Epithelial cell of proximal tubule (primary cell): ENCODE results near the gene TSPAN2. TPM values are rescaled to one million over a fixed set of nuclear protein-coding genes. Genes with fewer than 3 reads are reported as not detected.

Experiments
- DNase-seq: peaks from one replicate; pipeline ENCODE4 v3.0.0-alpha.2; 2011; ENCODE audit warnings: low read depth
- H3K4me3 ChIP-seq: 2 replicates; pipeline ENCODE4 v1.5.1; 2011; ENCODE audit warnings: low read depth, mild to moderate bottlenecking, low read length
- total RNA-seq: library from RNA; depleted of rRNA; stranded (reverse); fragments of >200 nt; gene quantifications from 2 replicates; pipeline ENCODE4 v1.2.3, GENCODE V29; 2015
- TF ChIP-seq, protein P1 (sequence below): conservative IDR thresholded peaks from 2 replicates; pipeline ENCODE4 v1.5.1; 2012; ENCODE audit warnings: low read depth, mild to moderate bottlenecking, low read length

TSPAN2 gene
- total RNA-seq = 4.6 and 5.0 TPM in 2 replicates

DNA sequence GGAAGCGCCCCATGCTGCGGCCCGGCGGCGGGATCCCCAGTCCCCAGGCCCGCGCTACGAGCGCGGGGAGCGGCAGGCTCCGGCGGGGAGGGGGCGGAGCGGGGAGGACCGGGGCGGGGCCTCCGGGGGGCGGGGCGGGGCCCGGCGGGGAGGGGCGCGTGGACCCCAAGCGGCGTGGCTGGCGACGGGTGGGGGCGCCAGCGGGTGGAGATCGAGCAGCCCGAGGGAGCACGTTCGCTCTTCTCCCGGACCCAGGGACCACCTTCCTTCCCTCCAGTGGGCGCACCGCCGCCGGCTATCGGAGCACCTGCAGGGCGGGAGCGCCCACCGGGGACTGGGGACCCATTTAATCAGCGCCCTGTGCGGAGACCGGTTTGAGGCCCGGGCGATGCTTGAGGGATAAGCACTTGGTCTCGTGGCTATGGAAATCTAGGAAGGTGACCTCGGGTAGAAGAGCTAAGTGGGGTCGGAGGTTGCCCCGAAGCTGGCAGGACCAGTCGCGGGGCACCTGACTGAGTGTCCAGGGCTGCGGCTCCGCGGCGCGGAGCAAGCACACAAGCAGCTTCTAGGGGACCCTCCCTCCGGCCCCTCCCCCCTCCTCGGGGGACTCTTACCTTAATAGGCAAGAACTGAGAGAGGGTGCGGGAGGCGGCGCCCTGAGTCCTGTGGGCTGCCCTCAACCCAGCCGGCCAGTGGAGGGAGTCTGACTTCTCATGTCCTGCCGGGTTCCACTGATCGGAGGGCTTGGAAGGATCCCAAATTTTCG, at the start of gene TSPAN2:
TSPAN2 (minus strand) TSS at position 84 of the 766 bp plus-strand sequence; CDS start at position 13, 71 bp downstream.
- TF ChIP-seq, protein P1, sequence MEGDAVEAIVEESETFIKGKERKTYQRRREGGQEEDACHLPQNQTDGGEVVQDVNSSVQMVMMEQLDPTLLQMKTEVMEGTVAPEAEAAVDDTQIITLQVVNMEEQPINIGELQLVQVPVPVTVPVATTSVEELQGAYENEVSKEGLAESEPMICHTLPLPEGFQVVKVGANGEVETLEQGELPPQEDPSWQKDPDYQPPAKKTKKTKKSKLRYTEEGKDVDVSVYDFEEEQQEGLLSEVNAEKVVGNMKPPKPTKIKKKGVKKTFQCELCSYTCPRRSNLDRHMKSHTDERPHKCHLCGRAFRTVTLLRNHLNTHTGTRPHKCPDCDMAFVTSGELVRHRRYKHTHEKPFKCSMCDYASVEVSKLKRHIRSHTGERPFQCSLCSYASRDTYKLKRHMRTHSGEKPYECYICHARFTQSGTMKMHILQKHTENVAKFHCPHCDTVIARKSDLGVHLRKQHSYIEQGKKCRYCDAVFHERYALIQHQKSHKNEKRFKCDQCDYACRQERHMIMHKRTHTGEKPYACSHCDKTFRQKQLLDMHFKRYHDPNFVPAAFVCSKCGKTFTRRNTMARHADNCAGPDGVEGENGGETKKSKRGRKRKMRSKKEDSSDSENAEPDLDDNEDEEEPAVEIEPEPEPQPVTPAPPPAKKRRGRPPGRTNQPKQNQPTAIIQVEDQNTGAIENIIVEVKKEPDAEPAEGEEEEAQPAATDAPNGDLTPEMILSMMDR = peak; percentile 33
- DNase-seq = no peak
- peak within 1 kb of the TSS; percentile 63 for H3K4me3 ChIP-seq

- peak; percentile 54 for DNase-seq
- TF ChIP-seq, protein P1 = peak; percentile 94
- no peak overlapping the region for H3K4me3 ChIP-seq
Measured at GRCh38 chr1:115138973-115139372, 49.7 kb upstream of the TSPAN2 start.

- no peak for DNase-seq
- TF ChIP-seq, protein P1 = no peak
- no peak overlapping the region for H3K4me3 ChIP-seq
Measured at GRCh38 chr1:115138271-115138670, 49.0 kb upstream of the TSPAN2 start.

- TF ChIP-seq, protein P1 = no peak
- DNase-seq = no peak
Measured at GRCh38 chr1:115137191-115137590, 47.9 kb upstream of the TSPAN2 start.

GRCh38 chr1:115136706-115137105, 47.4 kb upstream of the TSPAN2 start:
- H3K4me3 ChIP-seq = no peak overlapping the region
- TF ChIP-seq, protein P1 = no peak
- no peak for DNase-seq

More at GRCh38 chr1:115137191-115137590, 47.9 kb upstream of the TSPAN2 start:
- no peak overlapping the region for H3K4me3 ChIP-seq

DNA sequence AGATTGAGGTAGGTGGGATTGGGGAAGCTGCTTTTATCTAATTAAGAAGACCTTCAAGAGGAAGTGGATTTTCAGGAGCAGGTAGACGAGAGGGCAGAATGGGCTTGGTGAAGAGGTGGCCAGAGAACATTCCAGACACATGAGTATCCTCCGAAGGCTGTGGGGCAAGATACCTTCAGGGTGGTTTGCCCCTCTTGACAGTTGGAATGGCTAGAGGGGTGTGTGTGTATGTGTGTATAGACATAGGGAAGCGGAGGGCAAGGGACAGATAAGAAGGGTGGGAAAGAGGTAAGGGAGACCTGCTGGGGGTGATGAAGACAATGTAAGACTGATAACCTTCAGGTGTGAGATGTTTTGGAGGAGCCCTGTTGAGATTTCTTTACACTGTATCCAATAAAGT, 46.8 kb upstream of the TSPAN2 start:
- TF ChIP-seq, protein P1 = no peak
- DNase-seq = no peak
- H3K4me3 ChIP-seq = no peak overlapping the region

GRCh38 chr1:115135681-115136080, 46.4 kb upstream of the TSPAN2 start:
- TF ChIP-seq, protein P1 = no peak
- H3K4me3 ChIP-seq = no peak overlapping the region
- no peak for DNase-seq
